ENCODE data around the gene ZNF608. TPM values are rescaled to one million over a fixed set of nuclear protein-coding genes. Genes with fewer than 3 reads are reported as not detected.

ZNF608 gene
- total RNA-seq, 1 experiment from 2014 or later: 58.7 TPM

DNA sequence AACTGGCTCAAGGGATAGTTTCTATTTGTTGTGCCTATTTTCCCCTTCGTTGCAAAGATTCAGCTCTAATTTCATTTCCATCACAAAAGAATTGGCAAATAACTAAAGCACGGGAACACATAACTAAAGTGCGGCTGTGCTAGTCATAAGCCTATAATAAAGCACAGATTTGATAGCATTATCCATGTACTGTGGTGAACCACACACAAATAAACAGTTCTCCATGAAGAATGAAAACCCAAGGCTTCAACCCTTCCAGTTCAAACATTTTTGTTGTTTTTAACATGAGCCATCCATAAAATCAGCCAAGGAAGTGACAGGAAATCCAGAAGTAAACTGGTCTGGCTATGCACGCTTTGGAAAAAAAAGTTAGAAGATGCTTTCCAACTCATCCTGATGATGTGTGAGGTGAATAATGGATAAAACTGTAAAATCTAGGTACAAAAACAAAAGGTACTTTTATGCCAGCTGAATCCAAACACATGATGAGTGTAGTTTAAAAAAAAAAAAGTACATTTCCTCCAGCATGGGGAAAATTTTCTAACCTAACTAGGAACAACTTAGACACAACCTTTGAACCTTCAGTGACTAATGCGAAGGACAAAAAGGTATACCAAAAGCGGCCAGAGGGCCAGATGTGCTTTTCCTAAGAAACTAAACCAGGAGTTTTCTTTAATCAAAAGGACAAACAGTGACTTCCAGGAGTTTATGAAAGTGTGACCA is 10.2 kb downstream of the ZNF608 start:
- no peaks in the 10 kb centered on the region for H3K36me3 ChIP-seq (replicated peaks; ENCODE audit: control insufficient read depth, insufficient read depth, low read length)
- no peak for DNase-seq
- H3K4me3 ChIP-seq (ENCODE audit: insufficient read depth, low read depth, low read length): no peak overlapping the region
- H3K27me3 ChIP-seq (ENCODE audit: control insufficient read depth, insufficient read depth, low read length): no peaks in the 10 kb centered on the region

DNA sequence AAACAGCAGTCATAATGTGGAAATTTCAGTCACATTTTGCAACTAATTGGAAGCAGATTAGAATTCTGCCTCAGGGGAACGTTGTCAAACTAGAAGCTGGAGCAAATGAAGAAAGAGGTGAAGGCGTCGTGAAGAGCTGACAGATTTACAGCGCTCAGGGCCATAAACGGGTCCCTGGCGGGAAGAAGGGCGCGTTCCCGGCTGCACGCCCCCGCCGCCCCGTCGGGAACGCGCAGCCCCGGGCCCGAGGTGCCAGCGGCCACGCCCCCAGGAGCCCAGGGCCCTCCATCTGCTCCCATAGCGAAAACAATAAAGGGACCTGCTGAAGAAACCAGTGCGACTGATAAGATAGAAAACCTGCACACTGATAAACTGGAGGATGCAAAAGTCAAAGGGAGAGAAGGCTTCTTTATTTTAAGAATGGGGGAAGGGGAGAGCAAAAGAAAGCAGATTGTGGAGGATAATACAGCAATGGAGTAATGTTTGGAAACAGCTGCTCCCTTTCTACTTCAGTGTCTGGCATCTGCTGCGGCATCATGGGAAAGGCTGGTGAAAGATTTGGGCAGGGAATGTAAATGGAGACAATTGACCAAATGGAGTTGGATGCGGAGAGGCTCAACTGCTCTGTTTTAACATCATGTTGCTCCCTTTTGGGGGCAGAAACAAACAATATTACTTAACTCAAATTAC is 11.1 kb downstream of the ZNF608 start:
- DNase-seq: peak; percentile 94
- no peak overlapping the region for H3K4me3 ChIP-seq (ENCODE audit: insufficient read depth, low read depth, low read length)

DNA sequence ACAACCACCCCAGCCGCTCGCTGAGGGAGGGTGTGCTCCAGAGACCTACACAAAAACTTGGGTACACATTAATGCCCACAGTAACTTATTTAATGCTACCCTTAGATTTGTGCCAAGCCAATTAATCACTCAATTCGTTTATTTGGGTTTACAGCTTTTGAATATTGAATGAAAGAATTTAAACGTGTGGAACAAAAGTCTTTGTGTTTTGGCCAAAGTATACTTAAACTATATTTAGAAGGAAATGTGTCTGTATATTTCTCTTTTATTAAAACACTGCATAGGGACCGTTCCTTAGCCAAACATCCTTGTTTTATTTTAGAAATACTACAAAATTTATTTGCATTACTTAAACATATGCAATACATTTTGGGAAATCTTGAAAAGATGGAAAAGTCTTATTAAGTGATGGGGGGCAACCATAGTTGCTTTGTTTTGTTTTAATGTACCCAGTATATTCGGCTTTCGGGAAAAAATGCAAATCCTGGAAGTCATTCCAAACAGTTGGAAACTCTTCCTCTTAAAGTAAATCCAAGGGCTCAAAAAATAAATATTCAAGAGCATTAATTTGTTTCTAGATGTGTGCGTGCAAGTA is 11.8 kb downstream of the ZNF608 start:
- Histone ChIP-seq H3K36me3 (replicated peaks; ENCODE audit: control insufficient read depth, insufficient read depth, low read length) (no peaks in the 10 kb centered on the region), H3K27me3 (ENCODE audit: control insufficient read depth, insufficient read depth, low read length) (no peaks in the 10 kb centered on the region), H3K4me3 (ENCODE audit: insufficient read depth, low read depth, low read length) (no peak overlapping the region)
- no peak for DNase-seq

More for the DNA sequence above, 11.1 kb downstream of the ZNF608 start:
- no peaks in the 10 kb centered on the region for H3K36me3 ChIP-seq (replicated peaks; ENCODE audit: control insufficient read depth, insufficient read depth, low read length)
- H3K27me3 ChIP-seq (ENCODE audit: control insufficient read depth, insufficient read depth, low read length): no peaks in the 10 kb centered on the region

DNA sequence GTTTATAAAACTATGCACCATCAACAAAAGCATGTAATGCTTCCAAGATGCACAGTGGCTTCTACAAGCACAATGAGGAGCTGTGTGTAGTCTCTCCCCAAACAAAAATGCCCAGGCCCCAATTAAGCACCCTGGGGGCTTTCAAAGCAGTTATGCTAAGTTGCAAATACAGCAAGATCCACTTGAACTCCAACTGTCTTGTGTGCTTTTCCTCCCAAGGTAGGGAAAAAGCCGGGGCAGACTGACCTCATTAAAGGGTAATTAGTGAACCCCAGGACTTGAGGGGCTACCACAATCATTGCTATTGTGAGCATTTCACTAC is 13.1 kb downstream of the ZNF608 start:
- no peaks in the 10 kb centered on the region for H3K36me3 ChIP-seq (replicated peaks; ENCODE audit: control insufficient read depth, insufficient read depth, low read length)
- H3K27me3 ChIP-seq (ENCODE audit: control insufficient read depth, insufficient read depth, low read length): no peaks in the 10 kb centered on the region
- peak; percentile 37 for DNase-seq
- no peak overlapping the region for H3K4me3 ChIP-seq (ENCODE audit: insufficient read depth, low read depth, low read length)

DNA sequence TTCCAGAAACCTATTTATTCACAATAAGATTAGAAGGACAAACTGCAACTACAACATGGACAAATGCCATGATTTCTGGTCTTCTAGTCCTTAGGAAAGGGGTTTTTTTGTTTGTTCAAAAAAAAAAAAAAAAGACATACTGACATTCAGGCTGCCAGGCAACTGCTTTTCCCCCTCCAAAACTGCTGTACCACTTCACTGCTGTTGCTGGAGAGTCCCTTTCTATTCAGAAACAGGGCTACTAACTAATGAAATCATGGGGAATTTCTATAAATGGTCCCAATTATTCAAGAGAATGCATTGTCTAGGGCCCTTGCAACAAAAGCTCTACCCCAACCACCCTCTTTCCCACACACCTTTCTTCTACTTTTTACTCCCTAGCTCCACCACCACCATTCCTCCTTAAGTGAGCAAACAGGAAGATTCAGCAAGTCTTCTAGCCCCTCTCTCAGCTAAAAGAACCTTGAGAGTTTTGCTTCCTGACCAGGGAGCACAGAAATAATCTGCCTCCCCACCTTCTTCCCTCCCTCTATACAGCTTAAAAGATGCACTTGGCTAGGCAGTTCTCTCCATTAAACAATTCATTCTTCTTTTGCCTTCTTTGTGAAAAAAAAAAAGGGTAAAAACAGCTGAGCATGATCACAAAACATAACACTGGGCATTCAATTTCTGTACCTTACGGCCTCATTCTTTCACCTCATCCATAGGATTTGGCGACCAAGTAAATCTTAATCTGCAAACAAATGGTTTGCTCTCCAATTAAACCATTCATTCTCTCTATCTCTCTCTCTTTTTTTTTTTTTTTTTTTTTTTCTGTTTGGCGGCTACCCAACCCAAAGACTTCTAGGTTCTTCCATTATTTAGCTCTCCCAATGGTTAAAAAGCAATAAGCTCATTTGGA is 13.8 kb downstream of the ZNF608 start:
- no peaks in the 10 kb centered on the region for H3K27me3 ChIP-seq (ENCODE audit: control insufficient read depth, insufficient read depth, low read length)
- H3K4me3 ChIP-seq (ENCODE audit: insufficient read depth, low read depth, low read length): no peak overlapping the region
- no peaks in the 10 kb centered on the region for H3K36me3 ChIP-seq (replicated peaks; ENCODE audit: control insufficient read depth, insufficient read depth, low read length)
- DNase-seq: no peak

DNA sequence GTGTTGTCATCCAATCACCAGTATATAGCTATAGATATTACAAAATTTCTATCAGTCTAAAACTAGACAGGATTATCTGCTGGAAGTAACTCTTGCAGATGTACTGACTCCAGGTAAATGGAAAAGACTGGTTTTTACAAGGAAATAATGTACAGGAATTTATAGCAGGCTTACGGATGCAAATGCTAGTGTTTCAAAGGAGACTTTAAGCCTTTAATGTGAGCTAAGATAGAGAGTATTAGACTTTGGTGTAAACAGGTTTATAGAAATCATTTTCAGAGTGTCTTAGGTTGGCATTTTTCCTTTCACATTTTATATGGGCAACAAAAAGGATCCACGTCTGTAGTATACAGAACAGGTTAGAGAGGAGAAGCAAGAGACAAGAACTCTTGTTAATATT is 16.1 kb downstream of the ZNF608 start:
- no peak for DNase-seq
- no peaks in the 10 kb centered on the region for H3K27me3 ChIP-seq (ENCODE audit: control insufficient read depth, insufficient read depth, low read length)
- no peaks in the 10 kb centered on the region for H3K36me3 ChIP-seq (replicated peaks; ENCODE audit: control insufficient read depth, insufficient read depth, low read length)
- no peak overlapping the region for H3K4me3 ChIP-seq (ENCODE audit: insufficient read depth, low read depth, low read length)

DNA sequence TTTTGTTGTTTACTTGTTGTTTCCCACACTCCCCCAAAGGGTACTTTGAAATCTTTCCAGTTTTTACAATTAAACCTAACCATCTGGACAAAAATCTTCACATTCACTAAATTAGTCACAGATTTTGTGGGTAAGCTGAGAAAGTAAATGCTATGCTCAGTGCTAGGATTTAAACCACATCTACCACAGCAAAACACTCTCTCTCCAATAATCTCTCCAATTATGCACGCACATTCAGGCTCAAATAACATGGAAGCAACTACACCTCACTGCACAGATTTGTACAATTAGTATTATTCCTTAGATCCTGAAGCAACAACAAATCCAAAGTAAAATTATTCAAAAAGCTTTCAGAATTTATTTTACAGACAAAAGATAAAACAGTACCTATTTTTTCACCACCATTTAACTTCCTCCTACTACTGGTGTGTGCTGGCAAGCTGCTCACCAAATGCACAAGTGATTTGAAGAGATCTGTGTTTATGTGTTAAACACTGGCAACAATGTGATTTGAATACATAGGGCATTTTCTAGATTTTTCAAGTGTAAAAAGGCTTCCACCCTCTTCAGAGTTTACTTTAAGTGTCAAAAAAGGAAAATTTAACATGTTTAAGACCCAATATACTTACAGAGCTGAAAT is 16.6 kb downstream of the ZNF608 start:
- H3K27me3 ChIP-seq (ENCODE audit: control insufficient read depth, insufficient read depth, low read length): no peaks in the 10 kb centered on the region
- no peaks in the 10 kb centered on the region for H3K36me3 ChIP-seq (replicated peaks; ENCODE audit: control insufficient read depth, insufficient read depth, low read length)
- DNase-seq: no peak
- no peak overlapping the region for H3K4me3 ChIP-seq (ENCODE audit: insufficient read depth, low read depth, low read length)

DNA sequence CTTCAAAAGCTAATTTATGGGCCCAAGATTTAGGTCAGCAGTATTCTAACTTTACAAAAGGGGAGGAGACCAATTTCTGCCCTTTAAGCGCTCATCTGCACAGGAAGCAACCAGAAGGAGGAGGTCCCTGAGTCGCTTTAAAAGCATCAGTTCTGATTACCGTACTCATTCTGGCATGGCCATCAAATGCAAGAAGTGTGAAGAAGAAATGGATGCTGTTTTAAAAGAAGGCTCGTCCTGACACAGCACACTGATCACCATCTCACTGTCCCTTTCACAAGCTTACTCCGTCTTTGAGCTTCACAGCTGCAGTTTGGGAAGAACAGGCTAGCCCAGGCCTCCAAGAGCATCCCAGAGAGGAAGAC is 17.5 kb downstream of the ZNF608 start:
- DNase-seq: no peak
- no peak overlapping the region for H3K4me3 ChIP-seq (ENCODE audit: insufficient read depth, low read depth, low read length)
- no peaks in the 10 kb centered on the region for H3K27me3 ChIP-seq (ENCODE audit: control insufficient read depth, insufficient read depth, low read length)
- no peaks in the 10 kb centered on the region for H3K36me3 ChIP-seq (replicated peaks; ENCODE audit: control insufficient read depth, insufficient read depth, low read length)

DNA sequence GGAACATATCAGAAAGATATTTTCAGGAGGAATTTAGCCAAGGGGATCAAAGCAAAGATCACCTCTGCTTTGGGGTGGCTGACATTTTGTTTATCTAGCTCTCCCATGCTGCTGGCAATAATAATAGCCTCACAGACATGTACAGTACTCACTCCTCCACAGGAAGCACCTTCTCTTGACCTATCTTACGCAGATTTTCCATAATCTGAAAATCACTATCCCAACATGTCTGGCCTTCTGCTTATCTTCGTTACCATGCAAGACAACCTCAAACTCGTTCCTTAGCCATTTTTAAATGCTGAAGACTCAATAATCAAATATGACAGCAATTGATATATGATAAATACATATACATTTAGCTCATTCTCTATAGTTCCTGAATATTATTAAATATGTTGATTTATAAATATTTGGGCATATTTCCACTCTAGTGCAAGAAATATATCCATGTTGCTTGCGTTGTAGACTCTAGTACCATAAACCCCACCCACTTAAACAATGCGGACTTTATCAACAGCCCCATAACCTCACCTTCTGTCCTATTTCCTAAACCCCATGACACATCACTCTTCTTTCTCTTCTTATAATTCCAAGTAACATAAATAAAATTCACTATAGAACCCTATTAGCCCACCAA is 18.0 kb downstream of the ZNF608 start:
- no peaks in the 10 kb centered on the region for H3K27me3 ChIP-seq (ENCODE audit: control insufficient read depth, insufficient read depth, low read length)
- no peaks in the 10 kb centered on the region for H3K36me3 ChIP-seq (replicated peaks; ENCODE audit: control insufficient read depth, insufficient read depth, low read length)
- H3K4me3 ChIP-seq (ENCODE audit: insufficient read depth, low read depth, low read length): no peak overlapping the region
- no peak for DNase-seq

DNA sequence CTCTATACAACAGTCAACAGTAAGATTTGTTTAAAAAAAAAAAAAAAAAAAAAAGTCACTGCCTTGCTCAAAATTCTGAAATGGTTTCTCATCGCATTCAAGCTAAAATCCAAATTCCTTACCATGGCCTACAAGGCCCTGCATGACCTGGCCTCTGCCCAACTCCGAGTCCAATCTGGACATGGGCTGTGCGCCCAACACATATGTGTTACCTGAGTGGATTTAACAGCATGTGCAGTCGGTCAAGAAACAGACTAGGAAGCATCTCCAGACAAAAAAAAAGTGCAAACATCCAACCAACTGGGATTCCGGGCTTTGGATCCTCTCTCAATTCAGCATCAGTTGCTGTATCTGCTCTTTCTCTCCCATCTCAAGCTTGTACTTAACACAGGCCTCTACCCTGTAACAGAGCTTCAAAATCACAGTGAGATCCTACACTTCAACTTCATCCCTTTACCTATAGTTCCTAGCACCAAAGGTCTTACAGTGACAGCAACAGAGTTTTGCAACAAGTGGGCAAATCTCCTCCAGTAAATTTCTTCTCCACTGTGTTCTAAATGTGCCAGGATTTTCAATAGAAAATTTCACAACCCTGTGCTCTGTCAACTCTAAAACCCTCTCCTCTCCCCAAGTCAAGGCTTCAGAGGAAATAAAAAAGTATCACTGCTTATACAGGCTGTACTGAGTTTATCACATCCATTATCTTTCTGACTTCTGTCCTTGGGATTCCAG is 19.6 kb downstream of the ZNF608 start:
- DNase-seq: no peak
- H3K4me3 ChIP-seq (ENCODE audit: insufficient read depth, low read depth, low read length): no peak overlapping the region

DNA sequence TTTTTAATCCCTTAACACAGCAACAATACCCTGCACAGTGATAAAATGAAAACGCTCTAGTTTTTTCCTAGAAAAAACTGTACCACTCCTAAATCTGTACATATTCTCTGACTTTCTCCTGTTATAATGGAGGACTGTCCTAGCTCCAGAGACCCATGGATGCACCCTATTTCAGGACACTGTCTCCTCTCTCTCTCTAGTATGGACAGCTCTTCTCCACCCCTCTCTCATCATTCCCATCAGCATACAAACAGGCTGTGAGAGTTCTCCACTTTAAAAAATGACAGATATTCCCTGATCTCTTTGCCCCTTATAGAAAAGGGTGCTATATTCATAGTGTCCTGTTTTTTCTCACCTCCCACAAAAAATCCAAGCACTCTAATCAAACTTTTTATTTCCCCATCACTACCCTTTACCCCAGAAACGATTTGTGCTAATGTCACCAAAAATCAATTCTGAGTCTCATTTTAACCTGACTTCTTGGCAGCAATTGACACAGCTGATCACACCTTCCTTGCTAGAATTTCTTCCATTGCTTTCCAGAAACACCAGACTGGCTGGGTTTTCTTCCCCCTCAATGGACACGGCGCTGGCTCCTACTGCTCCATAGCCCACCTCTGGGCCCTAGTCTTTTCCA is 20.7 kb downstream of the ZNF608 start:
- Histone ChIP-seq H3K4me3 (ENCODE audit: insufficient read depth, low read depth, low read length) (no peak overlapping the region), H3K36me3 (replicated peaks; ENCODE audit: control insufficient read depth, insufficient read depth, low read length) (no peaks in the 10 kb centered on the region), H3K27me3 (ENCODE audit: control insufficient read depth, insufficient read depth, low read length) (no peaks in the 10 kb centered on the region)
- DNase-seq: no peak

More for the DNA sequence above, 19.6 kb downstream of the ZNF608 start:
- H3K27me3 ChIP-seq (ENCODE audit: control insufficient read depth, insufficient read depth, low read length): no peaks in the 10 kb centered on the region
- no peaks in the 10 kb centered on the region for H3K36me3 ChIP-seq (replicated peaks; ENCODE audit: control insufficient read depth, insufficient read depth, low read length)

DNA sequence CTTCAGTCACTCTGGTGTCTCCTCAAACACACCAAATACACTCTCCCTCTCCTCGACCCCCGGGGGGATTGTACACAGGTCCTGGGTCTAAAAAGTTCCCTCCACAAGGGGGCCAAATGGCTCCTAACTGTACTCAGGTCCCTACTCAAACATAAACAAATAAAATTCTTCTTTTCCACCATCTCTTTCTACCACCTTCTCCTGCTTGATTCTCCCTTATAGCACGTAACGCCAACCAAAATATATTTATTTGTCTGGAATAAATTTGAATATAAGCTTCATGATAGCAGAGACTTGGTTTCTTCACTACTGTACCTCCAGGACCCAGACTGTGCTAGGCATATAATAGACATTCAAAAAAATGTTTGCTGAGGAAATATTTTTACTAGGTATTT is 21.4 kb downstream of the ZNF608 start:
- Histone ChIP-seq H3K4me3 (ENCODE audit: insufficient read depth, low read depth, low read length) (no peak overlapping the region), H3K36me3 (replicated peaks; ENCODE audit: control insufficient read depth, insufficient read depth, low read length) (no peaks in the 10 kb centered on the region), H3K27me3 (ENCODE audit: control insufficient read depth, insufficient read depth, low read length) (no peaks in the 10 kb centered on the region)
- peak; percentile 46 for DNase-seq
